RCC 7860 (cell line): ENCODE results near the gene HMGA1.

Experiments
- DNase-seq: peaks from one replicate; pipeline ENCODE4 v3.0.0-alpha.2; 2015; ENCODE audit warnings: low spot score
- FAIRE-seq: peaks from 2 replicates; lab custom pipeline; 2012; peaks lifted over from hg19 to GRCh38; lab: Jason Lieb, UNC

The HMGA1 gene

GRCh38 chr6:34285448-34286164, 48.9 kb downstream of the HMGA1 start:
- DNase-seq (no peak), FAIRE-seq (no peak)

GRCh38 chr6:34288581-34288980, 51.9 kb downstream of the HMGA1 start:
- DNase-seq (no peak), FAIRE-seq (no peak)

- DNase-seq, result no peak
- FAIRE-seq, result no peak
These were observed 52.5 kb downstream of the HMGA1 start for GRCh38 chr6:34289137-34289536.

GRCh38 chr6:34292954-34293353, 56.3 kb downstream of the HMGA1 start:
- FAIRE-seq, result no peak
- no peak for DNase-seq

- DNase-seq (peak; percentile 64), FAIRE-seq (peak; percentile 30)
These were observed 59.0 kb downstream of the HMGA1 start for GRCh38 chr6:34295721-34296120.
